ENCODE data around the gene ZNRF3.

DNA sequence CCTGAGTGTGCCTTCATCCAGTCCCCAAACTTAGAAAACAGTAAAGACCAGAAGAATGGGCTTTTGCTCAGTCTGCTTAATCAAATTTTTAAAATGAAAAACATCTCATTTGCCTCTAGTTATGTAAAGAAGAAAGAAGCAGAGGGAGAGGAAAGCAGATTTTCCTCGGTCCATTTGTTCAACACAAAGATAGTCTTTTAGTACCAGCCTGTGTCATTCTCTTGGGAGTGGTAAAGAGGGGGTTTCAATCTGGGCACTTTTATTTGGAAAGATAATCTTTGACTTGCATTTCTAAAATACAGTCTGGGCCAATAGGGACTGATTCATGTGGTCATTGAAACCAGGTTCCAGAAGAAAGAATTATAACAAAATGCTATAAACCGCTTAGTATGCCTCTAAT is 218.9 kb downstream of the ZNRF3 start:
- TF ChIP-seq POLR2AphosphoS5 (IDR thresholded peaks at IDR 0.05; ENCODE audit: low read depth, low read length) = no peak
- no peak for TF ChIP-seq TAF1 (IDR thresholded peaks at IDR 0.05; ENCODE audit: borderline replicate concordance, insufficient read depth, low read length)
- TF ChIP-seq SIN3A (IDR thresholded peaks at IDR 0.05; ENCODE audit: borderline replicate concordance, insufficient read depth, low read length) = no peak
- TF ChIP-seq, protein P1, sequence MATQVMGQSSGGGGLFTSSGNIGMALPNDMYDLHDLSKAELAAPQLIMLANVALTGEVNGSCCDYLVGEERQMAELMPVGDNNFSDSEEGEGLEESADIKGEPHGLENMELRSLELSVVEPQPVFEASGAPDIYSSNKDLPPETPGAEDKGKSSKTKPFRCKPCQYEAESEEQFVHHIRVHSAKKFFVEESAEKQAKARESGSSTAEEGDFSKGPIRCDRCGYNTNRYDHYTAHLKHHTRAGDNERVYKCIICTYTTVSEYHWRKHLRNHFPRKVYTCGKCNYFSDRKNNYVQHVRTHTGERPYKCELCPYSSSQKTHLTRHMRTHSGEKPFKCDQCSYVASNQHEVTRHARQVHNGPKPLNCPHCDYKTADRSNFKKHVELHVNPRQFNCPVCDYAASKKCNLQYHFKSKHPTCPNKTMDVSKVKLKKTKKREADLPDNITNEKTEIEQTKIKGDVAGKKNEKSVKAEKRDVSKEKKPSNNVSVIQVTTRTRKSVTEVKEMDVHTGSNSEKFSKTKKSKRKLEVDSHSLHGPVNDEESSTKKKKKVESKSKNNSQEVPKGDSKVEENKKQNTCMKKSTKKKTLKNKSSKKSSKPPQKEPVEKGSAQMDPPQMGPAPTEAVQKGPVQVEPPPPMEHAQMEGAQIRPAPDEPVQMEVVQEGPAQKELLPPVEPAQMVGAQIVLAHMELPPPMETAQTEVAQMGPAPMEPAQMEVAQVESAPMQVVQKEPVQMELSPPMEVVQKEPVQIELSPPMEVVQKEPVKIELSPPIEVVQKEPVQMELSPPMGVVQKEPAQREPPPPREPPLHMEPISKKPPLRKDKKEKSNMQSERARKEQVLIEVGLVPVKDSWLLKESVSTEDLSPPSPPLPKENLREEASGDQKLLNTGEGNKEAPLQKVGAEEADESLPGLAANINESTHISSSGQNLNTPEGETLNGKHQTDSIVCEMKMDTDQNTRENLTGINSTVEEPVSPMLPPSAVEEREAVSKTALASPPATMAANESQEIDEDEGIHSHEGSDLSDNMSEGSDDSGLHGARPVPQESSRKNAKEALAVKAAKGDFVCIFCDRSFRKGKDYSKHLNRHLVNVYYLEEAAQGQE (IDR thresholded peaks at IDR 0.05; ENCODE audit: insufficient read depth in 1 of 2, low read depth in 2 of 2, low read length in 2 of 2) = no peak

Measured in PFSK-1 (cell line).